GM18519 (cell line): ENCODE results near the gene STON2.

ENCODE experiments used
- ATAC-seq: cut with Tn5 transposase; IDR thresholded peaks from one replicate; pipeline ENCODE4 v1.9.1; 2021; ENCODE audit warnings: mild to moderate bottlenecking, moderate library complexity; ENCODE audit not compliant: unreplicated experiment, low FRiP score

Gene STON2

DNA sequence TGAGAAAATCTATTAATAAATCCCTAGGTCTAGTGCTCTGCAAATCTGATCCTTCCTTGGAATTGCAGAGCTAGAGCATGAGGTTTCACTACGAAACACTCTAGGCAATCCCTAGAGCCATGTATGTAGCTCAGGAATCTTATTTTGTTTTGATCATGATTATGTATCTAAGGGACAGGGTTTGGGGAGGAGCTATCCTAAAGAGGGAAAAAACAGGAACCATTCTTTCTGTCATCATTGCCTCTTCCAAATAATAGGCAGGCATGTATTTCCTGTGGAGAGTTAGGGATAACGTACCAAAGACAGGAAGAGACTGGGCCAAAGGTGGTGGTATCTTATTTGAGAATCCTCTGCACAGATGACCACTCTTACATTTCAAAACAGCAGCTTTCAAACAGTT is 90.6 kb downstream of the STON2 start:
- ATAC-seq, result no peak

- ATAC-seq, result no peak
Observed at GRCh38 chr14:81305743-81306142, 94.4 kb downstream of the STON2 start.

GRCh38 chr14:81305065-81305464 is 95.1 kb downstream of the STON2 start:
- ATAC-seq, result no peak

DNA sequence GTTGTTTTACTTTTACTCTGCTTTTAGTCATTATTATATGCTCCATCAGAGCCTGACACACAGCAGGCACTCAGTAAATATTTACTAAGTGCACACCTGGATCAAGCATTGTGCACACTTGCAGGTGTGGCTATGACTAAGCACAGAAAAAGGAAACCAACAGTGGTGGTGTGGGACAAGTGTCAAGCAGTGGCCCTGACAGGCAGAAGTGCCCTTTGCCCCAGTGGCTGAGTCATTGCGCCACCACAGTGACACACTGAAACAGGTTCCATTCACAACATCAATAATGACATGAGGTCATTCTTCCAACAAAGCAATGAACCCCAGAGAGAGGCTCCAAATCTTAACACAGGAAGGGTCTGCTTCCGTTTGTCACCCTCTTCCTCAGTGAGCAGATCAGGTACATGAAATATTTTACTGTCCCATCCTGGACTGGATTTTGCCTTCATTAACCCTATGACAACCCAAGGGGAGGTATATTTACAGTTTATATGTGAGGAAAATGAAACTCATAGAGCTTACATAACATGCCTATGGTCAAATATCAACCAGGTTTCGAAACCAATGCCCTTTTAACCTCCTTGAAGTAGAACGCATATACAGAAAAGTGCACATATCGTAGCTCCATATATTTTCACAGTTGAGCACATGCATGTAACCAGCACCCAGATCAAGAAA is 96.7 kb downstream of the STON2 start:
- peak; percentile 78 for ATAC-seq

- no peak for ATAC-seq
Observed at GRCh38 chr14:81302638-81303037, 97.5 kb downstream of the STON2 start.

DNA sequence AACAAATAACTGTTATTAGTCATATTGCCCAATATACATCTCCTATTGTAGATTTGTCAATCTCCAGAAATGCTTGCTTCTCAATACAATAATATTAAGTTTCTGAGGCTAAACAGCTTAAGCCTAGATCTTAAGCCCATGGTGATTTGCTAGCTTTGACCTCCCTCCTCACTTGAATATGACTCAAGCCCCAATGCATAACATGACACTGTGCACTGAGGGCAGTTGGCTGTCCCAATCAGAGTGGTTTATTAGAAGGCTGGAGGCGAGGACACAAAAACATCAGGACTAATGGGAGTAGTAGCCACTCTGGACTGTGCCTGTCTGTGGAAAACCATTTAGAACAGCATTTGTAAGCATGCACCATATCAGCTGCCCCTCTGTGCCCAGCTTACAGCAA is 98.3 kb downstream of the STON2 start:
- ATAC-seq, result no peak

DNA sequence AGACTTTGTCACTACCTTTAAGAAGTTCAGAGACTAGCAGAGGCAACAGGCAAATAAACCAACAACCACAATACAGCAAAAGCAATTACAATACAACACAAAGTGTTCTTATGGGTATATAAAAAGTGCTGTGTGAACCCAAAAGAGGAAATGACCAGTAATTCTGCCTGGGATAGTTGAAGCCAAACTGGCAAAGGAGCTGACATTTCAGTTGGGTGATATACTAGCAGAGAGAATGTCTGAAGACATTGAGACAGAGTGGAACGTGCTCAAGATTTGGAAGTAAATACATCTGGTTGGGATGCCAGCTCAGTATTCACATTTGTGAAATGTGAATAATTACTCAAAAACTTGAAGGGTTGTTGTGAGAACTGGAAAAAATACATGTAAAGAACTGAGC is 98.8 kb downstream of the STON2 start:
- no peak for ATAC-seq

GRCh38 chr14:81298911-81299310 is 101.2 kb downstream of the STON2 start:
- no peak for ATAC-seq

DNA sequence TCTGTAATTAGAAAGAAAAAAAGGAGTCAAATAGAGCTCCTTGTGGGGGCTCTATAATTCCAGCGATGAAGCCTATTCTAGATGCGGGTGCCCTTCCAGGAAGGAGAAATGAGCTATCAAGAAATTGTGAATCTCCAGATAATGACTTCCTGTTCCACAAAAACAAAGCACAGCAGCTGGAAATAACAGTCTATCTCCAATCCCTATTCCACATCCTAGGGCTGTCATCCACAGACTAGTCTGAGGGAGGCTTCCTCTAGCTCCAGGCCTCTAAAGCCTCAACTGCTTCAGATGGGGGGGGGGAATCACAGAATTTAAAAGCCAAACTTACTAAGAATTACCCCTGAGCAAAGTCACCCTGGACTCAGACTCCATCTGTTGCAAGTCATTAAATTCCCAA is 102.0 kb downstream of the STON2 start:
- no peak for ATAC-seq

- ATAC-seq, result no peak
Observed at GRCh38 chr14:81295958-81296923, 103.9 kb downstream of the STON2 start.

DNA sequence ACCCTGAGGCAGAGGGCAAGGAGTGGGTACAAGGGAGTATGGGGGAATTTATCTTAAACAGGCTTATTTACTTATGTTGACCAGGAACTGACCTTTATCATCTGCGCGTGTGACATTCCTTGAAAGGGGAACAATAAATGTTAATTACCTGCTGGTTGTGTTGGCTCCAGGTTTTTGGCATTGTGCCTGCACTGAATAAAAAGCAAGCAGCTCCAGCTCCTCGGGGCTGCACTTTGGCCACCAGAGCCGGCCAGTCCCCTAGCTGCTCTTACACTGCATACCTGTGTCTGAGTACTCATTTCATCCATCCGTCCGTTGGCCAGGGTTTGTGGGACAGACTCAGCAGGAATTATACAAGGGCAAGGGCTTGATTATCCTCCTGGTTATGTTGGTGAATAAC is 110.6 kb downstream of the STON2 start:
- ATAC-seq, result no peak

DNA sequence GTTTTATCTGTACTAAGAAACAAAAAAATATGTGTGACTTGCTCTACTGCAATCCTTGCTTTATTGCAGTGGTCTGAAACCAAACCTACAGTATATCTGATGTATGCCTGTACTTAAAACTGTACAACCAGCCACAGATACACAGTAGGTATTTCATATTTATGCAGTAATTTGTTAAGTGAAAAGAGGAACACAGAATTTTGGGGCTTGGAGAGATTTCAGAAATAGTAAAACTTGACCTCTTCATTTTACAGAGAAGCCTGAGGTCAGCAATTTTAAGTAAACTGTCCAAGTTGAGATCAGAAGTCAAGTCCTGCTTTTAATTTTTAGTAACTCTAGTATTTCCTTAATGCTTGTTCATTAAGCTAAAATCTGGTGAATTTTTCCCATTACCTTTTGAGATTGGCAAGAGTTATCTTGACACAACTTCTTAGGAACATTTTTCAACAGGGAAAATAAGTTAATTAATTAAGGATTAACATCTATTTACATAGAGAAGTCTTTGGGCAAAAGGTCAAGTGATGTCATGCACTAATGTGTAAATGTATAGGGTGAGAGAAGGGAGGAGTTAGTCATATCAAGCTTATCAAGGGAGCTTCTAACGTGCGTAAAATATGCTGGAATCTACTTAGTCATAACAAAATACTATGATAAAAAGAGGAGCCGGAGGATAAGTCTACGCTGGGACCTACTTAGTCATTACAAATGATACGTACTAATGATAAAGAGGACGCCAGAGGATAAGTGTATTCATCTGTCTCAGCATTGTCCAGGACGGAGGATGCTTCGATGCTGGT is 113.4 kb downstream of the STON2 start:
- no peak for ATAC-seq

- no peak for ATAC-seq
Observed at GRCh38 chr14:81285245-81285644, 114.9 kb downstream of the STON2 start.

- no peak for ATAC-seq
Observed at GRCh38 chr14:81281332-81281731, 118.8 kb downstream of the STON2 start.

DNA sequence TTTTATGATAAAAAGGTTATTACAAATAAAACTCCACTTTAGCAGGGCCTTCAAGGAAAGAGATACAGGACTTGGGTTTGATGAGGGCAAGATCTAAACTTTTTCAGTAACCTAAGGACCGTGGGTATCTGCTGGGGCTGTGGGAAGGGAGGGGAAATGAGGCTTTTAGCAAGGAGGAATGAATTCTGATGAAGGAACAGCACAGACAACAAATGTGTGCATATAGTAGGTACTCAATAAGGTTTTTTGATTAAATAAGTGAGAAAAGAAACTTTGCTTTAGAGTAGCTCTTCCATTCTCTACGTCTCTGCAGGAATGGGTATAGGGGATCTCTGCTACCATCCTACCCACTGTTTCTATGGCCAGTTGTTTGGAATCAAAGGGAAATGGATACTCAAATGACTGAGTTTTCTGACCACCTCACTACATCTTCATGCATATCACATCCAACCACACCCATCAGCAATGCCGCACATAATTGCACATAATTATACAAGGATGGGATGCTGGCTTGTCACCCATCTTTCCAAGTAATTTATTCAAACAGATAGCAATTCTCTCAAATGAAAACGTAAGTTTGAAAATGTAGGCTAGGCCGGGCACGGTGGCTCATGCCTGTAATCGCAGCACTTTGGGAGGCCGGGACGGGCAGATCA is 119.9 kb downstream of the STON2 start:
- ATAC-seq, result no peak

DNA sequence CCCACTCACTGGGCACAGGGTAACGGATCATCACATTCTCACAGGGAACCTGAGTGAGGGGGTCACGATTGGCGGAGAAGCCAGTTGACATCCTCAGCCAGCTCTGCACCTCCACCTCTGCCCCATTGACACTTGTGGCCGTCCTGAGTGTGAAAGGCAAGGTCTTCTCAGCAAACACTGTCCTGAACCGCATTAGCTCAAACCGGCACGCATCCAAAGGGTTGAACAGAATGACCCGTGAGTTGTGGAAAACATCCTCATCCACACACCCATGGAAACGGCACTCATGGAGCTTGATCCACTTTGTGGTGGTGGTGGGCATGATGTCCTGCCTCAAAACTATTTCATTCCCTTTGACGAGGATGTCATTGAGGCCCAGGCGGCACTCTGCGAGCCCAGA is 123.0 kb downstream of the STON2 start:
- ATAC-seq, result no peak

- peak; percentile 48 for ATAC-seq
Observed at GRCh38 chr14:81276073-81277069, 123.8 kb downstream of the STON2 start.

DNA sequence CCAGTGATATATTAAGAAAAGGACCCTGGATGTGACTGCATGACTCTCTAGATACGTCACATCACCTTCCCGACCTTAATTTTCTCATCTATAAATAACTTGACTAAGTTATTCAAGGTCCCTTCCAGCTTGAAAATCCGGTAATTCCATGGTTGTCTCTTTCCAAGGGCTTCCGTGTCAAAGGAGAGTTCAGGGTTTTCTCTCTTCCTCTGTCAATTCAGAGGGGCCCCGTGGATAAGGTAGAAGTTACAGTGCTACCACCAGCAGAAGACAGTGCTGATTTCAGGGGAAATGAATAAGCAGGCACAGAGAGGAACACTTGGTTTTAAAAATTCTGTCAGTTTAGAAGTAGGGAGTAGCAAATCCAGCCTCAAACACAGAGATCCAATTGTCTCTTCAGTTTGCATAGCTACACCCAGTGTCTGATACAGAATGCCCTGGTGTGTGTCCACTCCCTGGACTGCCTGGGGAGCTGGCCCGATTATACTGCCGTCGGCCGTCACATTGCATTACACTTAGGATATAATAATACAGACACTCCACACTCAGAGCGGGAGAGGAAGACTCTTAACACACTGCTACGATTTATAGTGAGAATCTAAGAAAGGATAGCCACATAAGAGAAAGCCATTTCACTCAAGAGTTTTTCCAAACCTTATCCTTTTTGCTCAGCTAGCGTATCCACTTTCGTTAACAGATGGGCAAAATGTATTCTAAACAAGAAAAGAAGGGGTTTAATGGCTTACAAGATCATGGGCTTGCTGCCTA is 124.6 kb downstream of the STON2 start:
- ATAC-seq, result no peak
